HepG2 (cell line): ENCODE measurements around the gene MRPL30. TPM values are rescaled to one million over a fixed set of nuclear protein-coding genes. Genes with fewer than 3 reads are reported as not detected.
A peak's percentile ranks its signal among the peaks of the same experiment; 100 is the strongest.

ENCODE experiments used
- CREM ChIP-seq, 2 experiments: sonication (generic) in 1 of 2; formaldehyde crosslinking in 1 of 2; IDR thresholded peaks; 2 replicates each; pipeline versions ENCODE4 v1.4.0 to v1.6.1; 2016 to 2020; ENCODE audit warnings: antibody characterized with exemption in 1 of 2, mild to moderate bottlenecking in 1 of 2, missing genetic modification reagents in 1 of 2
- EP300 ChIP-seq, 3 experiments: sonication (generic) in 1 of 3; formaldehyde crosslinking in 1 of 3; IDR thresholded peaks; 2 replicates each; pipeline versions ENCODE4 v1.5.1 to v1.6.1; 2011 to 2020; ENCODE audit warnings: low read depth in 2 of 3, low read length in 2 of 3, borderline replicate concordance in 1 of 3, improper control_type of control experiment in 1 of 3, mild to moderate bottlenecking in 1 of 3, missing genetic modification reagents in 1 of 3, moderate library complexity in 1 of 3
- FOXA3 ChIP-seq: IDR thresholded peaks from 2 replicates; pipeline ENCODE4 v1.6.1; 2016; ENCODE audit warnings: missing genetic modification reagents, missing compliant biosample characterization
- FOXJ3 ChIP-seq: sonication (generic); formaldehyde crosslinking; IDR thresholded peaks from 2 replicates; pipeline ENCODE4 v1.4.0; 2020; ENCODE audit warnings: missing genetic modification reagents, mild to moderate bottlenecking, borderline replicate concordance
- KDM5B ChIP-seq: sonication (generic); formaldehyde crosslinking; IDR thresholded peaks from 2 replicates; pipeline ENCODE4 v1.4.0; 2020; ENCODE audit warnings: missing genetic modification reagents, mild to moderate bottlenecking, borderline replicate concordance
- KLF15 ChIP-seq: sonication (generic); formaldehyde crosslinking; IDR thresholded peaks from 2 replicates; pipeline ENCODE4 v1.8.1; 2023; ENCODE audit warnings: borderline replicate concordance, mild to moderate bottlenecking, inconsistent platforms, missing genetic modification reagents, mixed read lengths
- MBD4 ChIP-seq: IDR thresholded peaks from 2 replicates; pipeline ENCODE4 v1.6.1; 2012; ENCODE audit warnings: low read length, inconsistent platforms, borderline replicate concordance
- MIER3 ChIP-seq: IDR thresholded peaks from 2 replicates; pipeline ENCODE4 v1.6.1; 2016; ENCODE audit warnings: missing compliant biosample characterization, borderline replicate concordance
- NR2F6 ChIP-seq, 2 experiments: IDR thresholded peaks; 2 replicates each; pipeline ENCODE4 v1.6.1; 2016; ENCODE audit warnings: antibody characterized with exemption in 1 of 2, mild to moderate bottlenecking in 1 of 2
- PAWR ChIP-seq: sonication (generic); formaldehyde crosslinking; IDR thresholded peaks from 2 replicates; pipeline ENCODE4 v1.4.0; 2020; ENCODE audit warnings: missing genetic modification reagents, mild to moderate bottlenecking, borderline replicate concordance
- RBFOX2 ChIP-seq: fragments of 200-400 bp; formaldehyde crosslinking; IDR thresholded peaks from 2 replicates; pipeline ENCODE4 v1.6.1; 2017; ENCODE audit warnings: low read depth, mild to moderate bottlenecking, low read length
- SP4 ChIP-seq: sonication (generic); formaldehyde crosslinking; IDR thresholded peaks from 2 replicates; pipeline ENCODE4 v1.8.1; 2023; ENCODE audit warnings: mild to moderate bottlenecking, missing genetic modification reagents
- TAF1 ChIP-seq: sonication (generic); formaldehyde crosslinking; IDR thresholded peaks from 2 replicates; pipeline ENCODE4 v1.4.0; 2020; ENCODE audit warnings: missing genetic modification reagents
- ZBTB1 ChIP-seq: sonication (generic); formaldehyde crosslinking; IDR thresholded peaks from 2 replicates; pipeline ENCODE4 v1.4.0; 2020; ENCODE audit warnings: missing genetic modification reagents, borderline replicate concordance
- ZMYM4 ChIP-seq: sonication (generic); formaldehyde crosslinking; IDR thresholded peaks from 2 replicates; pipeline ENCODE4 v1.8.1; 2023; ENCODE audit warnings: mild to moderate bottlenecking, missing genetic modification reagents
- ZNF546 ChIP-seq: sonication (generic); formaldehyde crosslinking; conservative IDR thresholded peaks from 2 replicates; pipeline ENCODE4 v1.8.1; 2023; ENCODE audit warnings: mild to moderate bottlenecking, missing genetic modification reagents
- ZNF589 ChIP-seq: sonication (generic); formaldehyde crosslinking; conservative IDR thresholded peaks from 2 replicates; pipeline ENCODE4 v1.8.0; 2022; ENCODE audit warnings: mild to moderate bottlenecking, moderate library complexity, missing genetic modification reagents
- ZNF672 ChIP-seq: sonication (generic); formaldehyde crosslinking; IDR thresholded peaks from 2 replicates; pipeline ENCODE4 v1.8.1; 2022; ENCODE audit warnings: missing genetic modification reagents
- ZNF780A ChIP-seq: sonication (generic); formaldehyde crosslinking; IDR thresholded peaks from 2 replicates; pipeline ENCODE4 v1.8.0; 2022; ENCODE audit warnings: mild to moderate bottlenecking, missing genetic modification reagents, moderate library complexity
- polyA plus RNA-seq, 8 experiments: library from polyadenylated mRNA; depleted of rRNA in 3 of 8; stranded (reverse) in 7 of 8; unstranded in 1 of 8; fragments of >200 nt; fragmentation: Illumina TruSeq in 4 of 8; extraction: Trizol in 4 of 8; gene quantifications; 2 replicates each; pipeline versions ENCODE4 v1.2.1 to v1.2.3, GENCODE V29; 2011 to 2016; ENCODE audit warnings: low read depth in 4 of 8, missing spikeins in 1 of 8, mixed read lengths in 1 of 8; ENCODE audit not compliant: insufficient read depth in 1 of 8
- total RNA-seq, 5 experiments: library from RNA; depleted of rRNA; stranded (reverse); fragments of >200 nt; fragmentation: Illumina TruSeq; extraction: Trizol; gene quantifications; 2 replicates each; pipeline ENCODE4 v1.2.3, GENCODE V29; 2016; ENCODE audit warnings: low read depth in 1 of 5
- TF ChIP-seq, protein P1 (sequence below): sonication (generic); formaldehyde crosslinking; IDR thresholded peaks from 2 replicates; pipeline ENCODE4 v1.4.0; 2020; ENCODE audit warnings: mild to moderate bottlenecking, missing genetic modification reagents
- TF ChIP-seq, protein P2 (sequence below): sonication (generic); formaldehyde crosslinking; IDR thresholded peaks from 2 replicates; pipeline ENCODE4 v1.4.0; 2020; ENCODE audit warnings: missing genetic modification reagents
- TF ChIP-seq, protein P3 (sequence below): sonication (generic); formaldehyde crosslinking; IDR thresholded peaks from 2 replicates; pipeline ENCODE4 v1.5.1; 2020; ENCODE audit warnings: mild to moderate bottlenecking, missing genetic modification reagents, moderate library complexity

The MRPL30 gene
- total and polyA plus RNA-seq, 2 of the 13 experiments (the other 11 are each of a cell fraction or from before 2014, with no cell fraction given) = 30.2 to 75.3 TPM

GRCh38 chr2:99154643-99155536, 26.1 kb upstream of the MRPL30 start, which contains the start of the genes LIPT1 and TSGA10 (continued):
- TF ChIP-seq, protein P1, sequence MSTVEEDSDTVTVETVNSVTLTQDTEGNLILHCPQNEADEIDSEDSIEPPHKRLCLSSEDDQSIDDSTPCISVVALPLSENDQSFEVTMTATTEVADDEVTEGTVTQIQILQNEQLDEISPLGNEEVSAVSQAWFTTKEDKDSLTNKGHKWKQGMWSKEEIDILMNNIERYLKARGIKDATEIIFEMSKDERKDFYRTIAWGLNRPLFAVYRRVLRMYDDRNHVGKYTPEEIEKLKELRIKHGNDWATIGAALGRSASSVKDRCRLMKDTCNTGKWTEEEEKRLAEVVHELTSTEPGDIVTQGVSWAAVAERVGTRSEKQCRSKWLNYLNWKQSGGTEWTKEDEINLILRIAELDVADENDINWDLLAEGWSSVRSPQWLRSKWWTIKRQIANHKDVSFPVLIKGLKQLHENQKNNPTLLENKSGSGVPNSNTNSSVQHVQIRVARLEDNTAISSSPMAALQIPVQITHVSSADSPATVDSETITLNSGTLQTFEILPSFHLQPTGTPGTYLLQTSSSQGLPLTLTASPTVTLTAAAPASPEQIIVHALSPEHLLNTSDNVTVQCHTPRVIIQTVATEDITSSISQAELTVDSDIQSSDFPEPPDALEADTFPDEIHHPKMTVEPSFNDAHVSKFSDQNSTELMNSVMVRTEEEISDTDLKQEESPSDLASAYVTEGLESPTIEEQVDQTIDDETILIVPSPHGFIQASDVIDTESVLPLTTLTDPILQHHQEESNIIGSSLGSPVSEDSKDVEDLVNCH = peak; percentile 82
- no peak; a peak in 1 of 4 replicates for TF ChIP-seq EP300 (IDR thresholded peaks at IDR 0.05; ENCODE audit: low read depth in 2 of 2, low read length in 2 of 2)
- peak; percentile 57 for TF ChIP-seq EP300 (CRISPR knock-in tag; IDR thresholded peaks at IDR 0.05; ENCODE audit: borderline replicate concordance)
- peak; percentile 97 for TF ChIP-seq TAF1 (CRISPR knock-in tag)
- peak; percentile 78; the same call in 1 of the 2 replicates for TF ChIP-seq ZNF780A (CRISPR knock-in tag)
- TF ChIP-seq PAWR = peak; percentile 67; the same call in 1 of the 2 replicates
- TF ChIP-seq CREM (IDR thresholded peaks at IDR 0.05) = peak; percentile 78
- no peak for TF ChIP-seq CREM (CRISPR knock-in tag; IDR thresholded peaks at IDR 0.05)
- TF ChIP-seq ZNF546 (CRISPR knock-in tag) = peak; percentile 94
- peak; percentile 83; the same call in 1 of the 2 replicates for TF ChIP-seq MIER3 (CRISPR knock-in tag)
- peak; percentile 59; the same call in 1 of the 2 replicates for TF ChIP-seq FOXJ3 (CRISPR knock-in tag)
- TF ChIP-seq, protein P2, sequence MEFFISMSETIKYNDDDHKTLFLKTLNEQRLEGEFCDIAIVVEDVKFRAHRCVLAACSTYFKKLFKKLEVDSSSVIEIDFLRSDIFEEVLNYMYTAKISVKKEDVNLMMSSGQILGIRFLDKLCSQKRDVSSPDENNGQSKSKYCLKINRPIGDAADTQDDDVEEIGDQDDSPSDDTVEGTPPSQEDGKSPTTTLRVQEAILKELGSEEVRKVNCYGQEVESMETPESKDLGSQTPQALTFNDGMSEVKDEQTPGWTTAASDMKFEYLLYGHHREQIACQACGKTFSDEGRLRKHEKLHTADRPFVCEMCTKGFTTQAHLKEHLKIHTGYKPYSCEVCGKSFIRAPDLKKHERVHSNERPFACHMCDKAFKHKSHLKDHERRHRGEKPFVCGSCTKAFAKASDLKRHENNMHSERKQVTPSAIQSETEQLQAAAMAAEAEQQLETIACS (CRISPR knock-in tag) = peak; percentile 65
- TF ChIP-seq ZBTB1 = no peak; the same call in 1 of the 2 replicates
- TF ChIP-seq, protein P3, sequence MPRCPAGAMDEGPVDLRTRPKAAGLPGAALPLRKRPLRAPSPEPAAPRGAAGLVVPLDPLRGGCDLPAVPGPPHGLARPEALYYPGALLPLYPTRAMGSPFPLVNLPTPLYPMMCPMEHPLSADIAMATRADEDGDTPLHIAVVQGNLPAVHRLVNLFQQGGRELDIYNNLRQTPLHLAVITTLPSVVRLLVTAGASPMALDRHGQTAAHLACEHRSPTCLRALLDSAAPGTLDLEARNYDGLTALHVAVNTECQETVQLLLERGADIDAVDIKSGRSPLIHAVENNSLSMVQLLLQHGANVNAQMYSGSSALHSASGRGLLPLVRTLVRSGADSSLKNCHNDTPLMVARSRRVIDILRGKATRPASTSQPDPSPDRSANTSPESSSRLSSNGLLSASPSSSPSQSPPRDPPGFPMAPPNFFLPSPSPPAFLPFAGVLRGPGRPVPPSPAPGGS (CRISPR knock-in tag) = peak; percentile 100
- TF ChIP-seq NR2F6 (IDR thresholded peaks at IDR 0.05) = no peak
- peak; percentile 86 for TF ChIP-seq NR2F6 (CRISPR knock-in tag; IDR thresholded peaks at IDR 0.05)
- TF ChIP-seq SP4 = peak; percentile 97
- no peak for TF ChIP-seq MBD4
- peak; percentile 98 for TF ChIP-seq RBFOX2
- no peak for TF ChIP-seq ZNF672 (CRISPR knock-in tag)
- TF ChIP-seq KDM5B (CRISPR knock-in tag) = peak; percentile 97
- peak; percentile 89 for TF ChIP-seq ZNF589 (CRISPR knock-in tag)
- peak; percentile 73 for TF ChIP-seq FOXA3 (CRISPR knock-in tag)
- TF ChIP-seq ZMYM4 (CRISPR knock-in tag) = peak; percentile 96
- TF ChIP-seq KLF15 (CRISPR knock-in tag) = 0 out of 2 replicates have a peak, but pooled peaks have one; percentile 81
